A673 (cell line): Measurements from ENCODE around the gene MMP24OS.

ENCODE experiments used
- CTCF ChIP-seq: fragments of 300-800, 200-600 bp; sonication (generic); conservative IDR thresholded peaks from 2 replicates; pipeline ENCODE4 v1.5.1; 2017; ENCODE audit warnings: low read depth, mild to moderate bottlenecking, antibody characterized with exemption, low read length, moderate library complexity, mixed read lengths
- EZH2 ChIP-seq: fragments of 200-600 bp; sonication (generic); IDR thresholded peaks from 2 replicates; pipeline ENCODE4 v1.6.1; 2017; ENCODE audit warnings: borderline replicate concordance, low read depth, mild to moderate bottlenecking, mixed read lengths, antibody characterized with exemption, low read length; ENCODE audit not compliant: poor library complexity, severe bottlenecking

GRCh38 chr20:35270021-35270902, 7.7 kb downstream of the MMP24OS start:
- TF ChIP-seq CTCF (no peak), EZH2 (no peak)
